Neural crest cell (in vitro differentiated cells): ENCODE measurements around the gene CYLD. TPM values are rescaled to one million over a fixed set of nuclear protein-coding genes. Genes with fewer than 3 reads are reported as not detected.

Experiments
- DNase-seq: peaks from one replicate; pipeline ENCODE4 v3.0.0; 2021; ENCODE audit warnings: low read depth, mixed read lengths, low spot score
- H3K27ac Mint-ChIP-seq: one replicate; pipeline ENCODE4 v1.8.0; 2021; ENCODE audit warnings: mild to moderate bottlenecking, mixed read lengths; ENCODE audit not compliant: unreplicated experiment
- H3K27me3 Mint-ChIP-seq: 2 replicates; pipeline ENCODE4 v1.8.0; 2021; ENCODE audit warnings: low read depth, mild to moderate bottlenecking, mixed read lengths
- H3K36me3 Mint-ChIP-seq: 2 replicates; pipeline ENCODE4 v1.8.0; 2021; ENCODE audit warnings: low read depth, mild to moderate bottlenecking, mixed read lengths
- H3K4me1 Mint-ChIP-seq: 2 replicates; pipeline ENCODE4 v1.8.0; 2021; ENCODE audit warnings: mixed read lengths
- H3K4me3 Mint-ChIP-seq: one replicate; pipeline ENCODE4 v1.8.0; 2021; ENCODE audit warnings: mild to moderate bottlenecking, mixed read lengths
- H3K9me3 Mint-ChIP-seq: 2 replicates; pipeline ENCODE4 v1.8.0; 2021; ENCODE audit warnings: mixed read lengths
- CTCF ChIP-seq: fragments of 200-600 bp; sonication (generic); conservative IDR thresholded peaks from 2 replicates; pipeline ENCODE4 v1.5.0; 2021; ENCODE audit warnings: antibody characterized with exemption, mild to moderate bottlenecking
- total RNA-seq: library from RNA; stranded (reverse); gene quantifications from 2 replicates; pipeline ENCODE4 v1.2.1, GENCODE V29; 2021

The CYLD gene
- total RNA-seq, 1 donor from 2014 or later, result 10.1 TPM

GRCh38 chr16:50696126-50696525 is 45.8 kb upstream of the CYLD start:
- TF ChIP-seq CTCF, result no peak
- Mint-ChIP-seq H3K4me1 (peaks cover 34% of the 10 kb centered on the region), H3K27me3 (peaks cover 26% of the 10 kb centered on the region), H3K36me3 (no peaks in the 10 kb centered on the region), H3K9me3 (no peaks in the 10 kb centered on the region), H3K4me3 (peak overlapping the region; percentile 22), H3K27ac (peak overlapping the region; percentile 2)
- no peak for DNase-seq

- no peaks in the 10 kb centered on the region for H3K36me3 Mint-ChIP-seq
- TF ChIP-seq CTCF, result no peak
- H3K9me3 Mint-ChIP-seq, result no peaks in the 10 kb centered on the region
- peaks cover 34% of the 10 kb centered on the region for H3K4me1 Mint-ChIP-seq
- H3K27me3 Mint-ChIP-seq, result peaks cover 23% of the 10 kb centered on the region
- no peak overlapping the region for H3K4me3 Mint-ChIP-seq
- H3K27ac Mint-ChIP-seq, result no peak overlapping the region
- no peak for DNase-seq
Measured at GRCh38 chr16:50696575-50697420, 45.1 kb upstream of the CYLD start.

GRCh38 chr16:50697421-50697715 is 44.5 kb upstream of the CYLD start:
- H3K9me3 Mint-ChIP-seq, result no peaks in the 10 kb centered on the region
- DNase-seq, result no peak
- no peak overlapping the region for H3K27ac Mint-ChIP-seq

GRCh38 chr16:50697881-50698767 is 43.8 kb upstream of the CYLD start:
- Mint-ChIP-seq H3K9me3 (no peaks in the 10 kb centered on the region), H3K27ac (no peak overlapping the region), H3K4me3 (no peak overlapping the region), H3K4me1 (peaks cover 27% of the 10 kb centered on the region), H3K36me3 (no peaks in the 10 kb centered on the region), H3K27me3 (peaks cover 13% of the 10 kb centered on the region)
- TF ChIP-seq CTCF, result no peak
- DNase-seq, result no peak

More at GRCh38 chr16:50697421-50697715, 44.5 kb upstream of the CYLD start:
- peaks cover 32% of the 10 kb centered on the region for H3K4me1 Mint-ChIP-seq
- no peak for TF ChIP-seq CTCF
- no peaks in the 10 kb centered on the region for H3K36me3 Mint-ChIP-seq
- H3K27me3 Mint-ChIP-seq, result peaks cover 20% of the 10 kb centered on the region
- no peak overlapping the region for H3K4me3 Mint-ChIP-seq

GRCh38 chr16:50699326-50700159 is 42.3 kb upstream of the CYLD start:
- Mint-ChIP-seq H3K36me3 (peaks cover 6% of the 10 kb centered on the region), H3K9me3 (peaks cover 4% of the 10 kb centered on the region), H3K27me3 (peaks cover 4% of the 10 kb centered on the region), H3K4me1 (peaks cover 27% of the 10 kb centered on the region), H3K4me3 (no peak overlapping the region), H3K27ac (no peak overlapping the region)
- no peak for TF ChIP-seq CTCF
- DNase-seq, result no peak
